Measurements from ENCODE around the gene LRRC46.

Gene LRRC46

DNA sequence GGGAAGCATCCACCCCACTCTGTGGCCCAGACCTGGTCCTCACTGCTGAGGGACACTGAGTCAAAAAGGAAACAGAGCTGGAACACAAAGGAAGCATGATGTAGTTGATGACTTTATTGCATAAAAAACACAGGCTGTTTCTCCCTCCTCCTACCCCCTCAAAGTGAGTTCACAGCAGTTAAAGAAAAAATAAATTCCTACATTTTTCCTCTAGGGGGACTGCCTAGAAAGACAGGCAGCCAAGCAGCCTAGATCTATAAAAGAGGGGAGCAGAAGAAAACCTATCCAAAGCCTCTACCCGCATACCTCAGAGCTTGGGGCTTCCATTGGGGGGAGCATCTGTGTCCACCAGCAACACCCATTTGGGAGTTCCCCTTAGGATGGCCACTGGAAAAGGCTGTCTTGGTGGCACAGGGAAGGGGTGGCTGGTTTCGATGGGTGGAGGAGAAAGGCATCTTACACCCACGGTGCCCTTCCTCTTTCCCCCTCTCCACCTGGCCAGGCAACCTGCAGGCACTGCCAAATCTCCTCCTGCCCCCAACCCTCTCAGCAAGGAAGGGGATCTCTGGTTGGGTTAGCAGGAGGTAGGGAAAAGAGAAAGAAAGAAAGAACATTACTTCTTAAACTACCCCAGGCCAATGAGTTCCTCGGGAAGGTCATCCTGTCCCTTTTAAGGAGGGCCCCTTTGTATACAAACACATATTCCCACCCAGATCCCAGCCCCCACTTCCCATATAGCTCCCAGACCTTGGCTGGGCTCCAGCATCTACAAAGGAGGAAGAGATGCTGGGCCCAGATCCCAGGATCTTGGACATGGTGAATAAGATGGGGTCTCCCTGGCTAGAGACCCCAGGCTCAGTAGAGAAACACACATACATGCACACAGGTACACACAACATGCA lies 13.6 kb downstream of the LRRC46 start:
- H3K4me3 ChIP-seq (ENCODE audit: low read depth, low read length, poor library complexity, severe bottlenecking): no peak overlapping the region
- no peak overlapping the region for H3K27ac ChIP-seq (ENCODE audit: low read depth, low read length, poor library complexity, severe bottlenecking)
- no peaks in the 10 kb centered on the region for H3K9me3 ChIP-seq (ENCODE audit: low read length)
- H3K79me2 ChIP-seq (ENCODE audit: insufficient read depth, low read length): no peaks in the 10 kb centered on the region
- H2AFZ ChIP-seq (ENCODE audit: low read length): no peak overlapping the region
- no peak overlapping the region for H3K9ac ChIP-seq (ENCODE audit: low read length)
- no peaks in the 10 kb centered on the region for H3K9me2 ChIP-seq (ENCODE audit: low read depth, low read length)
- no peaks in the 10 kb centered on the region for H3K36me3 ChIP-seq (ENCODE audit: insufficient read depth, low read length)
- no peaks in the 10 kb centered on the region; the same call in 1 of the 2 replicates for H3K27me3 ChIP-seq (ENCODE audit: insufficient read depth, low read length)
- H4K20me1 ChIP-seq (ENCODE audit: insufficient read depth, low read length): no peaks in the 10 kb centered on the region
- H3K4me2 ChIP-seq (ENCODE audit: low read length): no peak overlapping the region
- TF ChIP-seq EZH2 (IDR thresholded peaks at IDR 0.05; ENCODE audit: borderline replicate concordance, low read length): no peak
- TF ChIP-seq, protein P1, sequence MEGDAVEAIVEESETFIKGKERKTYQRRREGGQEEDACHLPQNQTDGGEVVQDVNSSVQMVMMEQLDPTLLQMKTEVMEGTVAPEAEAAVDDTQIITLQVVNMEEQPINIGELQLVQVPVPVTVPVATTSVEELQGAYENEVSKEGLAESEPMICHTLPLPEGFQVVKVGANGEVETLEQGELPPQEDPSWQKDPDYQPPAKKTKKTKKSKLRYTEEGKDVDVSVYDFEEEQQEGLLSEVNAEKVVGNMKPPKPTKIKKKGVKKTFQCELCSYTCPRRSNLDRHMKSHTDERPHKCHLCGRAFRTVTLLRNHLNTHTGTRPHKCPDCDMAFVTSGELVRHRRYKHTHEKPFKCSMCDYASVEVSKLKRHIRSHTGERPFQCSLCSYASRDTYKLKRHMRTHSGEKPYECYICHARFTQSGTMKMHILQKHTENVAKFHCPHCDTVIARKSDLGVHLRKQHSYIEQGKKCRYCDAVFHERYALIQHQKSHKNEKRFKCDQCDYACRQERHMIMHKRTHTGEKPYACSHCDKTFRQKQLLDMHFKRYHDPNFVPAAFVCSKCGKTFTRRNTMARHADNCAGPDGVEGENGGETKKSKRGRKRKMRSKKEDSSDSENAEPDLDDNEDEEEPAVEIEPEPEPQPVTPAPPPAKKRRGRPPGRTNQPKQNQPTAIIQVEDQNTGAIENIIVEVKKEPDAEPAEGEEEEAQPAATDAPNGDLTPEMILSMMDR (IDR thresholded peaks at IDR 0.05; ENCODE audit: low read length): peak; percentile 26; the same call in 1 of the 2 replicates
- H3F3A ChIP-seq (ENCODE audit: insufficient read depth, low read length): no peaks in the 10 kb centered on the region
- peaks cover 14% of the 10 kb centered on the region for H3K4me1 ChIP-seq (ENCODE audit: insufficient read depth, low read length, severe bottlenecking)

DNA sequence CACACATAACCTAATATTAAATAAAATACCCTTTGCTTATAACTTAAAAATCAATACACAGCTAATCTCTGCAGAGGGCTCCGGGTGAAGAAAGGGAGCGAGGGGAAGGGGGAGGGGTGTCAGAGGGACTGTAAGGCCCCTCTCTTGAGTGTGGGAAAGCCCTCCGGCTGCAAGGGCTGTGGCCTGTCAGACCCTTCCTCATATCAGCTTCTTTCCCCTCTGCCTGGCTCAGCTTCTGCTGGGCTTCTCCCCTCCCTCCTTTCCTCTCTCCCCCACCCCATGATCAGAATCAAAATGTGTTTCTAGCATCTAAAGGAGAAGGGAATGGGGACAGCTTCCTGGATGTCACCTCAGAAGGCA lies 14.2 kb downstream of the LRRC46 start:
- Histone ChIP-seq H3K4me2 (ENCODE audit: low read length) (no peak overlapping the region), H3F3A (ENCODE audit: insufficient read depth, low read length) (no peaks in the 10 kb centered on the region), H3K79me2 (ENCODE audit: insufficient read depth, low read length) (no peaks in the 10 kb centered on the region), H3K4me1 (ENCODE audit: insufficient read depth, low read length, severe bottlenecking) (peaks cover 9% of the 10 kb centered on the region), H3K9ac (ENCODE audit: low read length) (no peak overlapping the region), H3K9me3 (ENCODE audit: low read length) (no peaks in the 10 kb centered on the region), H3K36me3 (ENCODE audit: insufficient read depth, low read length) (no peaks in the 10 kb centered on the region), H3K4me3 (ENCODE audit: low read depth, low read length, poor library complexity, severe bottlenecking) (no peak overlapping the region), H3K9me2 (ENCODE audit: low read depth, low read length) (no peaks in the 10 kb centered on the region), H2AFZ (ENCODE audit: low read length) (no peak overlapping the region), H3K27ac (ENCODE audit: low read depth, low read length, poor library complexity, severe bottlenecking) (no peak overlapping the region), H3K27me3 (ENCODE audit: insufficient read depth, low read length) (no peaks in the 10 kb centered on the region; the same call in 1 of the 2 replicates), H4K20me1 (ENCODE audit: insufficient read depth, low read length) (no peaks in the 10 kb centered on the region)
- TF ChIP-seq, protein P1 (IDR thresholded peaks at IDR 0.05; ENCODE audit: low read length): no peak
- TF ChIP-seq EZH2 (IDR thresholded peaks at IDR 0.05; ENCODE audit: borderline replicate concordance, low read length): no peak

DNA sequence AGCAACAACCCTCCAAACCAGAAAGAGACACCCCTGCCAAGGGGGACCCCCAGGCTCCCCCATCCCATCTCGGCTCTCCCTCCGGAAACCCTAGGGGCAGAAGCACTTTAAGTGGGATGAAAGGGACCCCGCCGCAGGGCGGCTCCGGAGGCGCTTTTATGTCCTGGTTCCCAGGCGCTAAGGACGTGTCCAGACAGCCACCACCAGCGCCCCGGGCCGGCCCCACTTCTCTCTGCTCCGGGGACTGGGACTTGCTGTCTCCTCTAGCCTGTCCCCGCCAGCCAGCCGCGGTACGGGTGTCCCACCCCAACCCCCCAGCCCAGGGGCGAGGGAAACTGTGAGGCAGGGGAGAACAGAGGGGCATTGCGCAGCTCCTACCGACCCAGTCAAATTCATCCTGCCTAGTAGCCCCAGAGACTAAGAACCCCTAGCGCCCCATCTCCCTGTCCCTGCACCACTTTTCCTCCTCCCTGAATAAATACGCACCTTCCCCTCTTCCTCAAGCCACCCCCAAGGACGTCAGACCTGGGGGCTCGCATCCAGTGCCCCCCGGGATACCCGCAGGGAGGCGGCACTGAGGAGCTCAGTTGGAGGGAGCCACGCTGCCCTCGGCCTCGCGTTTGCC lies 15.4 kb downstream of the LRRC46 start:
- no peaks in the 10 kb centered on the region for H3K9me2 ChIP-seq (ENCODE audit: low read depth, low read length)
- no peaks in the 10 kb centered on the region for H3K9me3 ChIP-seq (ENCODE audit: low read length)
- no peak for TF ChIP-seq EZH2 (IDR thresholded peaks at IDR 0.05; ENCODE audit: borderline replicate concordance, low read length)
- TF ChIP-seq, protein P1 (IDR thresholded peaks at IDR 0.05; ENCODE audit: low read length): no peak
- H3K4me3 ChIP-seq (ENCODE audit: low read depth, low read length, poor library complexity, severe bottlenecking): no peak overlapping the region
- H3K4me1 ChIP-seq (ENCODE audit: insufficient read depth, low read length, severe bottlenecking): peaks cover 2% of the 10 kb centered on the region
- H3K79me2 ChIP-seq (ENCODE audit: insufficient read depth, low read length): no peaks in the 10 kb centered on the region
- no peaks in the 10 kb centered on the region; the same call in 1 of the 2 replicates for H3K27me3 ChIP-seq (ENCODE audit: insufficient read depth, low read length)
- H3K27ac ChIP-seq (ENCODE audit: low read depth, low read length, poor library complexity, severe bottlenecking): no peak overlapping the region
- H3F3A ChIP-seq (ENCODE audit: insufficient read depth, low read length): no peaks in the 10 kb centered on the region
- H3K4me2 ChIP-seq (ENCODE audit: low read length): no peak overlapping the region
- H3K36me3 ChIP-seq (ENCODE audit: insufficient read depth, low read length): no peaks in the 10 kb centered on the region
- no peak overlapping the region for H3K9ac ChIP-seq (ENCODE audit: low read length)
- no peak overlapping the region for H2AFZ ChIP-seq (ENCODE audit: low read length)
- H4K20me1 ChIP-seq (ENCODE audit: insufficient read depth, low read length): no peaks in the 10 kb centered on the region
